Activated CD8-positive, alpha-beta memory T cell treated with anti-CD3 and anti-CD28 coated beads for 24 hours (primary cell): ENCODE measurements around the gene FGF11.

Experiments used
- DNase-seq: peaks from one replicate; pipeline ENCODE4 v3.0.0-alpha.2; 2020

Gene FGF11

GRCh38 chr17:7439462-7440112, at the start of gene FGF11:
TSS of gene FGF11 (plus strand) at chr17:7439512. CDS start at chr17:7439621, 109 bp downstream.
- DNase-seq: no peak

GRCh38 chr17:7389924-7390910, 49.1 kb upstream of the FGF11 start:
- DNase-seq: no peak

- no peak for DNase-seq
Observed at GRCh38 chr17:7391307-7391706, 48.0 kb upstream of the FGF11 start.

GRCh38 chr17:7392696-7393612, 46.4 kb upstream of the FGF11 start:
- no peak for DNase-seq

- peak; percentile 68 for DNase-seq
Observed at GRCh38 chr17:7393613-7394451, 45.5 kb upstream of the FGF11 start.

GRCh38 chr17:7394452-7395191, 44.7 kb upstream of the FGF11 start, which contains the start of gene PLSCR3:
TSS of gene PLSCR3 (minus strand) at chr17:7394525. CDS start at chr17:7394110, 415 bp downstream.
- peak; percentile 95 for DNase-seq

- no peak for DNase-seq
Observed at GRCh38 chr17:7396147-7396546, 43.2 kb upstream of the FGF11 start.

- DNase-seq: no peak
Observed at GRCh38 chr17:7398612-7399011, 40.7 kb upstream of the FGF11 start.

GRCh38 chr17:7403043-7403726, 36.1 kb upstream of the FGF11 start:
- peak; percentile 73 for DNase-seq

GRCh38 chr17:7403727-7403976, 35.7 kb upstream of the FGF11 start:
- DNase-seq: no peak

GRCh38 chr17:7403977-7404736, 35.2 kb upstream of the FGF11 start, which contains the start of gene TMEM256:
TSS of gene TMEM256 (minus strand) at chr17:7404097. CDS start at chr17:7404084, 13 bp downstream.
- peak; percentile 96 for DNase-seq

- DNase-seq: no peak
Observed at GRCh38 chr17:7404737-7405349, 34.5 kb upstream of the FGF11 start.

GRCh38 chr17:7405350-7406234, 33.7 kb upstream of the FGF11 start:
- no peak for DNase-seq

GRCh38 chr17:7406235-7406825, 33.0 kb upstream of the FGF11 start:
- no peak for DNase-seq

GRCh38 chr17:7407082-7407481, 32.2 kb upstream of the FGF11 start:
- DNase-seq: no peak

- no peak for DNase-seq
Observed at GRCh38 chr17:7407485-7408251, 31.6 kb upstream of the FGF11 start, which contains the start of gene NLGN2. TSS of gene NLGN2 (plus strand) at chr17:7407845. CDS start at chr17:7408256, 411 bp downstream.

- DNase-seq: peak; percentile 72
Observed at GRCh38 chr17:7408252-7408727, 31.0 kb upstream of the FGF11 start.
